CD4-positive, alpha-beta T cell (primary cell): ENCODE data around the gene ZNF823. TPM values are rescaled to one million over a fixed set of nuclear protein-coding genes. Genes with fewer than 3 reads are reported as not detected.

Source experiments
- ATAC-seq: fragments of 200-7000 bp; cut with Tn5 transposase; one replicate; pipeline ENCODE4 v1.10.0; 2022; ENCODE audit warnings: mild to moderate bottlenecking; ENCODE audit not compliant: poor library complexity
- CTCF ChIA-PET: fragments of 350-600 bp; sonication (Branson Sonifier 250); formaldehyde crosslinking; loops from one replicate; lab custom pipeline; 2021; ENCODE audit warnings: antibody characterized with exemption, inconsistent platforms; lab: Charles Lee
- POLR2A ChIA-PET: fragments of 350-600 bp; sonication (Branson Sonifier 250); formaldehyde crosslinking; loops from one replicate; lab custom pipeline; 2021; ENCODE audit warnings: antibody characterized with exemption, inconsistent platforms; lab: Charles Lee
- DNase-seq, 14 experiments: peaks; one replicate each; pipeline ENCODE4 v3.0.0-alpha.2; 2013 to 2020; ENCODE audit warnings: mixed read lengths in 2 of 14
- H3K27ac ChIP-seq, 2 donors: one replicate each; pipeline versions ENCODE4 v1.5.1 to v1.7.0; 2013; ENCODE audit warnings: low read length in 2 of 2, low read depth in 1 of 2, mild to moderate bottlenecking in 1 of 2
- H3K27me3 ChIP-seq, 2 experiments: 1 replicate in 1 of 2; 2 replicates in 1 of 2; pipeline versions ENCODE4 v1.6.1 to v1.7.0; 2013; ENCODE audit warnings: low read length in 2 of 2, control low read depth in 1 of 2, mild to moderate bottlenecking in 1 of 2, moderate library complexity in 1 of 2; ENCODE audit not compliant: insufficient read depth in 2 of 2, control insufficient read depth in 1 of 2
- H3K36me3 ChIP-seq: one replicate; pipeline ENCODE4 v1.6.1; 2013; ENCODE audit warnings: low read length, control low read depth; ENCODE audit not compliant: insufficient read depth
- H3K4me1 ChIP-seq: one replicate; pipeline ENCODE4 v1.6.1; 2013; ENCODE audit warnings: low read length, control low read depth; ENCODE audit not compliant: insufficient read depth
- H3K4me3 ChIP-seq: one replicate; pipeline ENCODE4 v1.5.1; 2013; ENCODE audit warnings: mild to moderate bottlenecking, low read length, moderate library complexity
- H3K9me3 ChIP-seq, 2 experiments: 1 replicate in 1 of 2; 2 replicates in 1 of 2; pipeline versions ENCODE4 v1.6.1 to v1.7.0; 2013; ENCODE audit warnings: low read length in 2 of 2, mild to moderate bottlenecking in 2 of 2, control low read depth in 1 of 2, moderate library complexity in 1 of 2; ENCODE audit not compliant: control insufficient read depth in 1 of 2, insufficient read depth in 1 of 2
- H3K27ac Mint-ChIP-seq: one replicate; pipeline ENCODE4 v1.8.0; 2020; ENCODE audit warnings: mixed read lengths
- H3K27me3 Mint-ChIP-seq: one replicate; pipeline ENCODE4 v1.8.0; 2021; ENCODE audit warnings: mixed read lengths
- H3K36me3 Mint-ChIP-seq: one replicate; pipeline ENCODE4 v1.8.0; 2021; ENCODE audit warnings: low read depth, mixed read lengths
- H3K4me1 Mint-ChIP-seq: one replicate; pipeline ENCODE4 v1.8.0; 2021; ENCODE audit warnings: low read depth, mixed read lengths
- H3K4me3 Mint-ChIP-seq: one replicate; pipeline ENCODE4 v1.8.0; 2020; ENCODE audit warnings: mild to moderate bottlenecking, mixed read lengths
- H3K9me3 Mint-ChIP-seq: one replicate; pipeline ENCODE4 v1.8.0; 2020; ENCODE audit warnings: mixed read lengths
- intact Hi-C, 2 experiments: fragments of 100-400 bp; cut with DNase I in 1 of 2; cut with micrococcal nuclease in 1 of 2; formaldehyde crosslinking; loops; one replicate each; pipeline versions ENCODE4 v1.15.1 to v1.9.0; 2023 to 2025; cut with DNase I, micrococcal nuclease
- total RNA-seq, 174 experiments: library from RNA in 2 of 174; stranded (reverse) in 2 of 174; gene quantifications; one replicate each; pipeline ENCODE4 v1.2.3 and lab custom pipeline; 2021 to 2026
- TF ChIP-seq, protein P1 (sequence below): fragments of 200-600 bp; IDR thresholded peaks from one replicate; pipeline ENCODE4 v1.8.0; 2022; ENCODE audit warnings: antibody characterized with exemption, mild to moderate bottlenecking

Gene ZNF823
- total RNA-seq, 2 experiments from 2014 or later = 1.7 to 2.2 TPM

GRCh38 chr19:11698231-11698630 is 40.5 kb downstream of the ZNF823 start:
- H3K9me3 Mint-ChIP-seq = no peaks in the 10 kb centered on the region
- TF ChIP-seq, protein P1, sequence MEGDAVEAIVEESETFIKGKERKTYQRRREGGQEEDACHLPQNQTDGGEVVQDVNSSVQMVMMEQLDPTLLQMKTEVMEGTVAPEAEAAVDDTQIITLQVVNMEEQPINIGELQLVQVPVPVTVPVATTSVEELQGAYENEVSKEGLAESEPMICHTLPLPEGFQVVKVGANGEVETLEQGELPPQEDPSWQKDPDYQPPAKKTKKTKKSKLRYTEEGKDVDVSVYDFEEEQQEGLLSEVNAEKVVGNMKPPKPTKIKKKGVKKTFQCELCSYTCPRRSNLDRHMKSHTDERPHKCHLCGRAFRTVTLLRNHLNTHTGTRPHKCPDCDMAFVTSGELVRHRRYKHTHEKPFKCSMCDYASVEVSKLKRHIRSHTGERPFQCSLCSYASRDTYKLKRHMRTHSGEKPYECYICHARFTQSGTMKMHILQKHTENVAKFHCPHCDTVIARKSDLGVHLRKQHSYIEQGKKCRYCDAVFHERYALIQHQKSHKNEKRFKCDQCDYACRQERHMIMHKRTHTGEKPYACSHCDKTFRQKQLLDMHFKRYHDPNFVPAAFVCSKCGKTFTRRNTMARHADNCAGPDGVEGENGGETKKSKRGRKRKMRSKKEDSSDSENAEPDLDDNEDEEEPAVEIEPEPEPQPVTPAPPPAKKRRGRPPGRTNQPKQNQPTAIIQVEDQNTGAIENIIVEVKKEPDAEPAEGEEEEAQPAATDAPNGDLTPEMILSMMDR = no peak
- peaks cover 18% of the 10 kb centered on the region for H3K4me1 ChIP-seq
- peaks cover 16% of the 10 kb centered on the region for H3K4me1 Mint-ChIP-seq
- ChIA-PET POLR2A (no interaction called here), CTCF (no interaction called here)
- H3K4me3 ChIP-seq = no peak overlapping the region
- H3K9me3 ChIP-seq = peaks cover 0 to 10% of the 10 kb centered on the region in 2 experiments
- intact Hi-C loops = loop anchor here in 1 of 2 experiments (5.0 kb wide), 1 partner anchor 444 kb away; the partner anchor contains the start of gene ZNF20
- no peak overlapping the region for H3K27ac Mint-ChIP-seq
- ATAC-seq = no peak
- H3K36me3 Mint-ChIP-seq = no peaks in the 10 kb centered on the region
- no peak overlapping the region for H3K27ac ChIP-seq
- H3K4me3 Mint-ChIP-seq = no peak overlapping the region
- peaks cover 34% of the 10 kb centered on the region for H3K27me3 Mint-ChIP-seq
- H3K36me3 ChIP-seq = no peaks in the 10 kb centered on the region
- peaks cover 20 to 25% of the 10 kb centered on the region in 2 experiments for H3K27me3 ChIP-seq
- no peak for DNase-seq

DNA sequence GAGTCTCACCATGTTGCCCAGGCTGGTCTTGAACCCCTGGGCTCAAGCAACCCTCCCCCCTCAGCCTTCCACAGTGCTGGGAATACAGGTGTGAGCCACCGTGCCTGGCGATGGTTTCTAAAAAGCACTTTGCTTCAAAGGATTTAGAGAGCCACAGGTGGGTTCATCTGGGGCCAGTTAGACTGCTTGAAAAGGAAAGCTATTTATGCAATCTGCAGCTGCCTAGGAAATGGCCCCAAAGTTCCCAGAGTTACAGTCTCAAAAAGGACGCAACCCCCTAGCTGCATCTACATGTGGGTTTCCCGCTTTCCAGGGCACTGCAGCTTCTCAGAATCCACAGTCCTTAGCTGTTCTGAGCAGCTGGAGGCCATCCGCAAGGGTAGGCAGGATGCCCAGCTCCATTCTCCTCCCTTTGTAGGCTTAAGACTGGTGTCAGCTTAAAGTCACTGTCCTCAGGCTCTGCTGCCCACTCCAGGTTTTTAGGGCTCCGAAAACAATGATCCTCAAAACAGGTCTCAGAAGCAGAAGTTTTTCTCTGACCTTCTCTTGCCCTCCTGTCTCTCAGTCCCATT is 41.4 kb downstream of the ZNF823 start:
- peaks cover 20 to 32% of the 10 kb centered on the region in 2 experiments for H3K27me3 ChIP-seq
- ChIA-PET POLR2A (no interaction called here), CTCF (no interaction called here)
- no peak overlapping the region for H3K4me3 Mint-ChIP-seq
- H3K9me3 Mint-ChIP-seq = no peaks in the 10 kb centered on the region
- no peak for ATAC-seq
- peaks cover 0 to 10% of the 10 kb centered on the region in 2 experiments for H3K9me3 ChIP-seq
- no peaks in the 10 kb centered on the region for H3K36me3 Mint-ChIP-seq
- H3K36me3 ChIP-seq = no peaks in the 10 kb centered on the region
- H3K27ac Mint-ChIP-seq = no peak overlapping the region
- no peak overlapping the region for H3K4me3 ChIP-seq
- TF ChIP-seq, protein P1 = no peak
- intact Hi-C loops = loop anchor here in 1 of 2 experiments (5.0 kb wide), 1 partner anchor 445 kb away; the partner anchor contains the start of gene ZNF20
- H3K4me1 ChIP-seq = peaks cover 18% of the 10 kb centered on the region
- no peak for DNase-seq
- H3K27ac ChIP-seq = no peak overlapping the region
- H3K4me1 Mint-ChIP-seq = peaks cover 16% of the 10 kb centered on the region
- H3K27me3 Mint-ChIP-seq = peaks cover 40% of the 10 kb centered on the region

DNA sequence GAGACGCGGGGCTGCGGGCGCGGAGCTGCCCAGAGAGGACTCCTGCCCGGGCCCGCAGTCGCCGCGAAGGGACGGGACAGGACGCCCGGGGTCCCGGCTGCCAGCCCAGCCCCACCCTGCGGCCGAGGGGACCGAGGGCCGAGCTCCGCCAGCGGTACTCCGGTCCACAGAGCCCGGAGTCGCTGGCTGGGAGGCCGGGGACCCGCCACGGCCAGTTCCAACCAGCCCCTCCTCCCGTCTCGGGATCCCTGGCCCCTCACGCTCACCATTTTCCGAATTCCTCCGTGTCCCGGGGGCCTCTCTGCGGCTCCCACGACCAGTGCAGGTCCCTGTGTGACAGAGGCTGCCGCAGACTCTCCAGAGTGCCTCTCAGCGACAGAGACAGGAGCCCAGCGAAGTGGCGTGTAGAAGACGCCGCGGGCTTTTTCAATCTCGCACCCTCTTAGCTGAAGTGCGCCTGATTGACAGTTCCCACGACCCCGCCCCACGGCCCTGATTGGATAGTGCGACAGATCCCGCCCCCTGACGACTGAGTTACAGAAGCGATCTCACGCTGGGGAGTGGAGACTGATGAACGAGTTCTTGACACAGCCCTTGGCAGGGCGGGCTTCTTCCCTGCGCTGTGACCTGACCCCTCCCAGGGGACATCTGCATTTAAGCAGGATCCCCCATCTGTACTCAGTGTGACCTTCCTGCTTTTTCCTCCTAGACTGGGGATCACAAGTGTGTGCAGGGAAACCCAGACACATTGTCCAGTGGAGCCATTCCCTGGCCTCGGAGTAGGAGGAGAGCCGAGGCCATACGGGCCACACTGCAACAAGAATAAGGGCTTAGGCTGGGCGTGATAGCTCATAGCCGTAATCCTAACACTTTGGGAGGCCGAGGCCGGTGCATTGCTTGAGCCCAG is 44.0 kb downstream of the ZNF823 start:
- H3K27me3 Mint-ChIP-seq = peaks cover 42% of the 10 kb centered on the region
- H3K27ac Mint-ChIP-seq = no peak overlapping the region
- Histone ChIP-seq H3K9me3 (peaks cover 0 to 10% of the 10 kb centered on the region in 2 experiments), H3K4me1 (peaks cover 18% of the 10 kb centered on the region), H3K27ac (no peak overlapping the region), H3K27me3 (peaks cover 24 to 32% of the 10 kb centered on the region in 2 experiments), H3K4me3 (peak overlapping the region; percentile 60), H3K36me3 (no peaks in the 10 kb centered on the region)
- no peaks in the 10 kb centered on the region for H3K36me3 Mint-ChIP-seq
- ChIA-PET POLR2A (no interaction called here), CTCF (no interaction called here)
- TF ChIP-seq, protein P1 = no peak
- peak overlapping the region; percentile 96 for H3K4me3 Mint-ChIP-seq
- ATAC-seq (peak; percentile 99), DNase-seq (peak; percentile 51 to 87 (median 74))
- H3K4me1 Mint-ChIP-seq = peaks cover 16% of the 10 kb centered on the region
- intact Hi-C loops = loop anchor here in 1 of 2 experiments (5.0 kb wide), 1 partner anchor 448 kb away; the partner anchor contains the start of gene ZNF20
- H3K9me3 Mint-ChIP-seq = no peaks in the 10 kb centered on the region
